PC-3 (cell line): Measurements from ENCODE around the gene MAGIX. TPM values are rescaled to one million over a fixed set of nuclear protein-coding genes. Genes with fewer than 3 reads are reported as not detected.
"Not testable (repeated sequence)": the region's sequence is repeated elsewhere in the genome, so short reads cannot be mapped to it uniquely, and the experiment has no call there.

Experiments used
- ATAC-seq: fragments of 200-7000 bp; cut with Tn5 transposase; 2 replicates; pipeline ENCODE4 v1.9.1; 2020; ENCODE audit warnings: mild to moderate bottlenecking, moderate library complexity
- BruUV-seq: library from RNA; stranded (reverse); fragments of 400-500 nt; replicated peaks from 2 replicates; lab custom pipeline; 2021; lab: Mats Ljungman, UMichigan
- CTCF ChIA-PET: fragments of 300-600 bp; sonication (Branson Sonifier 250); formaldehyde crosslinking; loops from one replicate; lab custom pipeline; 2022; ENCODE audit warnings: antibody characterized with exemption; lab: Charles Lee
- POLR2A ChIA-PET: fragments of 300-600 bp; sonication (Branson Sonifier 250); formaldehyde crosslinking; loops from one replicate; lab custom pipeline; 2022; ENCODE audit warnings: antibody characterized with exemption; ENCODE audit not compliant: unreplicated experiment; lab: Charles Lee
- DNase-seq: peaks from one replicate; pipeline ENCODE4 v3.0.0-alpha.2; 2015
- H2AFZ ChIP-seq: fragments of 300-600 bp; sonication (generic); 2 replicates; pipeline ENCODE4 v1.6.0; 2016; ENCODE audit warnings: antibody characterized with exemption, low read length
- H3F3A ChIP-seq: fragments of 300-600 bp; sonication (generic); one replicate; pipeline ENCODE4 v1.6.0; 2017; ENCODE audit warnings: antibody characterized with exemption, low read length, control low read depth, mild to moderate bottlenecking; ENCODE audit not compliant: unreplicated experiment
- H3K27ac ChIP-seq: fragments of 300-600 bp; sonication (generic); 2 replicates; pipeline ENCODE4 v1.5.1; 2016; ENCODE audit warnings: mild to moderate bottlenecking, low read length
- H3K27me3 ChIP-seq: fragments of 300-600 bp; sonication (generic); 2 replicates; pipeline ENCODE4 v1.6.1; 2016; ENCODE audit warnings: low read length, mixed read lengths
- H3K36me3 ChIP-seq: fragments of 300-600 bp; sonication (generic); 2 replicates; pipeline ENCODE4 v1.6.1; 2016; ENCODE audit warnings: low read depth, mixed run types, low read length, mixed read lengths
- H3K4me1 ChIP-seq: fragments of 300-600 bp; sonication (generic); 2 replicates; pipeline ENCODE4 v1.5.1; 2016; ENCODE audit warnings: low read length; ENCODE audit not compliant: insufficient read depth
- H3K4me2 ChIP-seq: fragments of 300-600 bp; sonication (generic); 2 replicates; pipeline ENCODE4 v1.6.0; 2016; ENCODE audit warnings: low read length
- H3K4me3 ChIP-seq: fragments of 300-600 bp; sonication (generic); 2 replicates; pipeline ENCODE4 v1.5.1; 2016; ENCODE audit warnings: mild to moderate bottlenecking, low read length, mixed read lengths
- H3K79me2 ChIP-seq: fragments of 300-600 bp; sonication (generic); 2 replicates; pipeline ENCODE4 v1.6.1; 2017; ENCODE audit warnings: low read length, mixed read lengths
- H3K9ac ChIP-seq: fragments of 300-600 bp; sonication (generic); 2 replicates; pipeline ENCODE4 v1.6.0; 2016; ENCODE audit warnings: mild to moderate bottlenecking, low read length
- H3K9me2 ChIP-seq: fragments of 300-600 bp; sonication (generic); replicated peaks from 2 replicates; pipeline ENCODE4 v1.6.1; 2016; ENCODE audit warnings: mixed run types, low read length, mixed read lengths
- H3K9me3 ChIP-seq: fragments of 300-600 bp; sonication (generic); 2 replicates; pipeline ENCODE4 v1.6.1; 2016; ENCODE audit warnings: low read length, mixed read lengths
- H4K20me1 ChIP-seq: fragments of 300-600 bp; sonication (generic); 2 replicates; pipeline ENCODE4 v1.6.1; 2016; ENCODE audit warnings: low read length, mixed read lengths
- CTCF ChIP-seq: fragments of 300-600 bp; sonication (generic); conservative IDR thresholded peaks from 2 replicates; pipeline ENCODE4 v1.5.1; 2017; ENCODE audit warnings: antibody characterized with exemption, low read depth, mild to moderate bottlenecking, low read length
- EZH2 ChIP-seq: fragments of 300-600 bp; sonication (generic); IDR thresholded peaks from one replicate; pipeline ENCODE4 v1.6.1; 2017; ENCODE audit warnings: antibody characterized with exemption, mild to moderate bottlenecking, low read length; ENCODE audit not compliant: unreplicated experiment
- EZH2phosphoT487 ChIP-seq: fragments of 300-600 bp; sonication (generic); IDR thresholded peaks from 2 replicates; pipeline ENCODE4 v1.6.1; 2018; ENCODE audit warnings: mild to moderate bottlenecking, antibody characterized with exemption, low read length, borderline replicate concordance
- intact Hi-C: fragments of 100-400 bp; cut with micrococcal nuclease; formaldehyde crosslinking; loops from 2 replicates; pipeline ENCODE4 v1.9.0; 2023
- total RNA-seq: library from RNA; depleted of rRNA; stranded (reverse); fragments of >200 nt; gene quantifications from 2 replicates; pipeline ENCODE4 v1.2.3, GENCODE V29; 2014

The MAGIX gene
- total RNA-seq, 1 experiment from 2014 or later: 12.5 TPM

GRCh38 chrX:49137492-49137891, 25.1 kb upstream of the MAGIX start:
- BruUV-seq: no TSS peak
- Histone ChIP-seq H3K79me2 (no peaks in the 10 kb centered on the region), H3K4me2 (no peak overlapping the region), H3K9me3 (0 out of 2 replicates have a peak, but pooled peaks cover 7% of the 10 kb centered on the region), H3K9me2 (no peaks in the 10 kb centered on the region), H3K9ac (no peak overlapping the region), H3K4me1 (no peaks in the 10 kb centered on the region), H4K20me1 (no peaks in the 10 kb centered on the region), H3K36me3 (no peaks in the 10 kb centered on the region), H2AFZ (no peak overlapping the region), H3K4me3 (no peak overlapping the region), H3K27me3 (no peaks in the 10 kb centered on the region), H3K27ac (no peak overlapping the region), H3F3A (no peaks in the 10 kb centered on the region)
- TF ChIP-seq EZH2phosphoT487 (no peak), CTCF (no peak), EZH2 (no peak)
- DNase-seq: no peak
- no peak for ATAC-seq
- intact Hi-C loops: no loop called here
- POLR2A ChIA-PET: no interaction called here
- CTCF ChIA-PET: no interaction called here

GRCh38 chrX:49139713-49140112, 22.8 kb upstream of the MAGIX start:
- intact Hi-C loops: no loop called here
- ChIA-PET POLR2A (no interaction called here), CTCF (no interaction called here)
- Histone ChIP-seq H3K4me3 (no peak overlapping the region), H4K20me1 (no peaks in the 10 kb centered on the region), H3K4me2 (no peak overlapping the region), H3K27me3 (no peaks in the 10 kb centered on the region), H3K9ac (no peak overlapping the region), H3K27ac (no peak overlapping the region), H2AFZ (no peak overlapping the region), H3K4me1 (no peaks in the 10 kb centered on the region), H3K79me2 (no peaks in the 10 kb centered on the region), H3K9me2 (no peaks in the 10 kb centered on the region), H3K36me3 (no peaks in the 10 kb centered on the region), H3K9me3 (0 out of 2 replicates have a peak, but pooled peaks cover 7% of the 10 kb centered on the region), H3F3A (no peaks in the 10 kb centered on the region)
- DNase-seq (no peak), ATAC-seq (no peak)
- BruUV-seq: no TSS peak
- TF ChIP-seq EZH2phosphoT487: no peak
- TF ChIP-seq CTCF: no peak
- TF ChIP-seq EZH2: no peak

GRCh38 chrX:49142264-49142663, 20.3 kb upstream of the MAGIX start:
- CTCF ChIA-PET, H3F3A ChIP-seq, H4K20me1 ChIP-seq, H2AFZ ChIP-seq, H3K4me3 ChIP-seq, intact Hi-C loops, H3K4me1 ChIP-seq, POLR2A ChIA-PET, H3K79me2 ChIP-seq, H3K27ac ChIP-seq, H3K9me3 ChIP-seq, DNase-seq, BruUV-seq, H3K27me3 ChIP-seq, H3K9me2 ChIP-seq, H3K4me2 ChIP-seq, H3K36me3 ChIP-seq, H3K9ac ChIP-seq, ATAC-seq: not testable (repeated sequence)

GRCh38 chrX:49143154-49143553, 19.4 kb upstream of the MAGIX start:
- H3K79me2 ChIP-seq, BruUV-seq, H2AFZ ChIP-seq, H3K9ac ChIP-seq, ATAC-seq, CTCF ChIA-PET, H3K4me3 ChIP-seq, H3K36me3 ChIP-seq, H3K27me3 ChIP-seq, H3K27ac ChIP-seq, H3K9me3 ChIP-seq, H3K4me2 ChIP-seq, DNase-seq, H3F3A ChIP-seq, POLR2A ChIA-PET, H3K9me2 ChIP-seq, H3K4me1 ChIP-seq, intact Hi-C loops, H4K20me1 ChIP-seq: not testable (repeated sequence)
